Medulla oblongata (tissue), 1 donor: ENCODE measurements around the gene BIRC3.

Experiments used
- DNase-seq: peaks from one replicate; pipeline ENCODE4 v3.0.0-alpha.2; 2015; ENCODE audit errors: extremely low spot score

Gene BIRC3

DNA sequence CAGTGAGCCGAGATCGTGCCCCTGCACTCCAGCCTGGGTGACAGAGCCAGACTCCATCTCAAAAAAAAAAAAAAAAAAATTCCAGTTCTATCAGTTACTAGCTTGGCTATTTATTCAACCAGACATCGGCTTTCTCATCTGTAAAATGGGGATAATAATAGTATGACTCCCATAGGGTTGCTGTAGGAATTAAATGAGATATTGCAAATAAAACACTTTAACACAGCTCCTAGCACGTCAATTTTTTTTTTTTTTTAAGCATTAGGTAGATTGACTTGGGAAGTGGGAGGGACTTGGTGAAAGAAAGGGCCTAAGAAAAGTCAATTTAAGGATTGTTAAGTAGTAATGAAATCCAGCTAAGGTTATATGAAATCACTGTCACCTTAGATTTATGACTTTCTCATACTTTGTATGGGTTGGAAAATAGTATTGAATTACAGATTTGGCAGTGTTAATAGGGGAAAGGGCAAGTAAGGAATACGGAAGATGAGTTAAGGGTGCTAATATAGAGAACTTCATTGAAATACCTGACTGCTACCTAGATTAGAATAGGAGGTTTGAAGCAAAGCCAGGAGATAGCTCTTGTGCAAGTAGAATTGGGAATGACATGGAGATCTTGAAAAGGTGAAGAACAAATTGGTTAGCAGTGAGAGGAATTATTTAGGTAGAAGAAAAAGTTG is 58.6 kb downstream of the BIRC3 start:
- DNase-seq: no peak

DNA sequence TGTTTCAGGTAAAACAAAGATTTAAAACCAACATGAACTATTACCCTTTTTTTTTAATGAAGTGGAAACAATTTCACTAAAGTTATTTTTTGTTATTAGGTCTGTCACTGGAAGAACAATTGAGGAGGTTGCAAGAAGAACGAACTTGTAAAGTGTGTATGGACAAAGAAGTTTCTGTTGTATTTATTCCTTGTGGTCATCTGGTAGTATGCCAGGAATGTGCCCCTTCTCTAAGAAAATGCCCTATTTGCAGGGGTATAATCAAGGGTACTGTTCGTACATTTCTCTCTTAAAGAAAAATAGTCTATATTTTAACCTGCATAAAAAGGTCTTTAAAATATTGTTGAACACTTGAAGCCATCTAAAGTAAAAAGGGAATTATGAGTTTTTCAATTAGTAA is 60.6 kb downstream of the BIRC3 start:
- no peak for DNase-seq

DNA sequence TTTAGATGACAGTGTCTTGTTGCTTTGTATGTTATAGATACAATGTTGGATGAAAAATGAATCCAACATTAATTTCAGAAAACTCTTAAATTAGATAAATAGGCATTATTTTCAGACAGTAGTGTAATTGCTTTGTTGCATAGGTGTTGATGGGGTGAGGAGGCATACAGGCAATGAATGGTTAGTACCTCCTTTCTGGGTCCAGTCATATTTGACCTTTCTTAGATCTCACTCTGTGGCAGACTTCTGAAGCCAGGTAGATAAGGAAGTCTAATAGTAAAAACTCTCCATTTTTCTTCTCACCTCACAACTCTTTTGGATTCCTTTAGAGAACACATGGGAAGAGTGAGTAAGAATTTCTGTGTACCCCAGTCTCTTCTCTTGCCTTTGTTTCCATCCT is 61.5 kb downstream of the BIRC3 start:
- DNase-seq: no peak

DNA sequence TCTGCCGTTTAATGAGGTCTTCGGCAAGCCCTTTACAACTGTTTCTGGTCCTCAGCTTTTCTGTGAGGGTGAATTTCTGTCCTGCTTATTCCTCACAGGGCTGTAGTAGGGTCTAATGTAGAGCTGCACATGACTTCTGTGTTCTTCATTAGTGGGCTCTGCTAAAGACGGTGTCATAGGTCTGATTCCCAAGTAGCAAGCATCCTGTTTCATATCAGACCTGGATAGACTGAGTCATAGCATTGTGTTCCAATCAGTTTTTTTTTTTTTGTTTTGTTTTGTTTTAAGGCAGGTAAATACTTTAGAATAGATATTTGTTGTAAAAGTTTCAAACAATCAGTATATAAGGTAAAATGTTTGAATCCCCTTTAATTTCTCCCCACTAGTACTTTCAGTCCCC is 65.1 kb downstream of the BIRC3 start:
- no peak for DNase-seq

DNA sequence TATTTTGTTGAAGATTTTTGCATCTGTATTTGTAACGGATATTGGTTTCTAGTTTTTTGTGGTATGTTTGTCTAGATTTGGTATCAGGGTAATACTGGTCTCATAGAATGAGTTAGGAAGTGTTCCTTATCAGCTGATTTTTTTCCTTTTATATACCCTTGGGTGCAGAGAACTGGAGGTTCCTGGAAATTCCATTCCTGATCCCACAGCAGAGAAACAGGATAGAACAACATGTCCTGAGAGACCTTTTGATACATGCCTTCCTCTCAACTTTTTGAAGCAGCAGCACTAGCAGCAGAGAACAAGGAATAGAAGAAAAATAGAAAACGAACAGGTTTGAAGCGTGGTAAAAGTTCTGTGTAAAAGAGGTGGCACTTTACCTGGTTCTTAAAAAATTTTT is 66.6 kb downstream of the BIRC3 start:
- no peak for DNase-seq

DNA sequence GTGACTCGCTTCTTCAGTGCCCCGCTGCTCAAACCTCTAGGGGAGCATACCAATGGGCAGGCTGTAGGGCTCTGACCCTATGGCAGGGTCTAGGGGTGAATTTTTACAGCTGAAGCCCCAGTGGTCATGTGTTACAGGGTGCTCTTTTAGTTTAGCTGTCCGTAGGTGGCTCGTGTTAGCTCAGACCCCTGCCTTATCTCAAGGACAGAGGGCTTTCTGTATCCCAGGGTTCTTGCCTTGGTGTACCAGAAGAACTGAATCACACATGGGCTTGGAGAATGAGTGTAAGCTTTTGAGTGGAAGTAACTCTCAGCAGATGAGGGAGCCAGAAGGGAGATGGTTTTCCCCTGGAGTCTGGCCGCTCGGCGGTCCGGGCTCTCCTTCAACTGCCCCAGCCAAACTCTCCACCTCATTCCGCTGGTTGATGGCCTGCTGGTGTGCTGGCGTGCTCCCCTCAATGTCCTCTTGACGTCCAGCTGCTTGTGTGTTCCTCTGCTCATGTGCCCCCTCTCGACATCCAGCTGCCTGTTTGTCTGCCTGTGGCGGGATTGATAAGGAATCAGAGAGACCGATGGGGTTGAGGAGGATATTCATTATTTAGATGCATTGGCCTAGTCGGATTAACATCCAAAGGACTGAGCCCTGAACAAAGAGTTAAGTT is 67.3 kb downstream of the BIRC3 start:
- no peak for DNase-seq

DNA sequence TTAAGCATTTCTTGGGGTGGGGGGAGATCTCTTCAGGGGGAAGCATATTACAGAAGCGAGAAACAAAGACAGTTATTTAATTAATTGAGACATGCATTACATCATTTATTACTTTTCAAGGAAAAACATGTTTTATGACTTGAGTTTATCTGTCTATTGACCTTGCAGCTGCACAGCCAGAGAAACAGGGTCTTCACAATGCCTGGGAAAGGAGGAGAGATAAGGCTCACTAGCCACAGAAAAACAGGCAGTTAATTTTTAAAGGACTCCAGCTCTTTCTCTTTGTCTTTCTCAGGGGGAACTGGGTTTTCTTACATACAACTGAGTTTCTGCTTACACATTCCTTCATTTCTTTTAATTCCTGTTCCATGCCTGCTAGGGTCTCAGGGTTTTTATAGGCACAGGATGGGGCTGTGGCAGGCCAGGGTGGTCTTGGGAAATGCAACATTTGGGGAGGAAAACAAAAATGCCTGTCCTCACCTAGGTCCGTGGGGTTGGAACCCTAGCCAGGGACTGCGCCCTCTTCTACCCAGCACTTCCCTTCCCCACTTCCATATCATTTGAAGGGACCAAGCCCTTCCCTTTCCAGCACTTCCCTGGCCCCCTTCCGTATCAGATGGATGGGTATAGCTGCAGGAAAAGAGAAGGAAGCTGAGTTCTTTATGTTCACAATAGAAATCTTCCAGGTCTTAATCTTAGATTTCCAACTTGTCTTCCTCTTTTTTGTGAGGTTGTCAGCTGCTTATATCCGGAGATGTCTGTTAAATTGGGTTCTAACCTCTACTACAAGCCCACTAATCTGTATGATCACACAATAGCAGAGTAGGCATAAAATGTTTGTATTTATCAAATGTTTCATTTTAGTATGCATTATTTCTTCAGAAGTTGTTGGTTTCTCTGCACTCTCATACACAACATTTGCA is 68.1 kb downstream of the BIRC3 start:
- DNase-seq: no peak

DNA sequence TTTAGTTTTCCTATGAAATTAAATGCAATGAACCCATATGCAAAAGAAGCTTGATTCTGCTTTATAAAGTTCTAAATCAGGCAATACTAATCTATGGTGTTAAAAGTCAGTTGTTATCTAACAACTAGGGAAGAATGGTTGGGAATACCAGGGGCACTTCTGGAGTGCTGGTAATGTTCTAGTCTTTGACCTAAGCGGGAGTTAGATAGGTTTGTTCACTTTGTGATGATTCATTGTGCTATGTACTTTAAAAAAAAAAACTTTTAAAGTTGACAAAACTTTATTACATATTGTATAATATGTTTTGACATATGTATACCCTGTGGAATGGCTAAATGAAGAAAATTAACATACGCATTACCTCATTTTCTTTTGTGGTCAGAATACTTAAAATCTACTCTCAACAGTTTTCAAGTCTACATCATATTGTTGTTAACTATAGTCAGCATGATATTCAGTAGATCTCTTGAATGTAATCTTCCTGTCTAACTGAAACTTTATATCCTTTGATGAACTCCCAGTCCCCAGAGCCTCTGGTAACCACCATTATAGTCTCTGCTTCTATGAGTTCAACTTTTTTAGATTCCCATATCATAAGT is 69.0 kb downstream of the BIRC3 start:
- no peak for DNase-seq

DNA sequence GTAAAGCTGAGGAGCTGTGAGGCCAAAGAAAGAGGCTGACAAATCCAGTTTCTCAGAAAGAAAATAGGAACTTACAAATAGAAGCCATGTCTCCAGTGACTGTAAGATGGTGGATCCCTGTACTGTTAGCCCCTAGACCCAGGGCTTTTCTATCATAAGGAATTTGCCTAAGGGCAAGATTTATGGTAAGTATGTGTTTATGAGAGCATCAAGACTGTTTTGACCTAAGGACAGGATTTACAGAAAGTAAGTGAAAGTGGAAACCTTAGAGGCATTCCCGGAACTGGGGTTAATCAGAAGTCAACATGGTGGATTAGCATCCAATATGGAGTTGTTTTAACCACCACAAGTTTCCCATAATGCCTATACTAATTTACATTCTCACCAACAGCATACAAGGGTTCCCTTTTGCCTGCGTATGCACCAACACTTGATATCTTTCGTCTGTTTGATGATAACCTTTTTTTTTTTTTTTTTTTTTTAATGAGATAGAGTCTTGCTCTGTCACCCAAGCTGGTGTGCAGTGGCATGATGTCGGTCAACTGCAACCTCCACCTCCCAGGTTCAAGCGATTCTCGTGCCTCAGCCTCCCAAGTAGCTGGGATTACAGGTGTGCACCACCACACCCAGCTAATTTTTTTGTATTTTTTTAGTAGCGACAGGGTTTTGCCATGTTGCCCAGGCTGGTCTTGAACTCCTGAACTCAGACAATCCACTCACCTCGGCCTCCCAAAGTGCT is 69.9 kb downstream of the BIRC3 start:
- DNase-seq: no peak
